Omental fat pad (tissue), 4 donors: Measurements from ENCODE around the gene IFI16. TPM values are rescaled to one million over a fixed set of nuclear protein-coding genes. Genes with fewer than 3 reads are reported as not detected.

Source experiments
- ATAC-seq: fragments of 150-250 bp; one replicate; pipeline ENCODE4 v1.9.1; 2016; ENCODE audit warnings: mild to moderate bottlenecking, moderate library complexity; ENCODE audit not compliant: low FRiP score
- DNase-seq: peaks from one replicate; pipeline ENCODE4 v3.0.0-alpha.2; 2019; ENCODE audit warnings: low spot score
- CTCF ChIP-seq, 3 donors: fragments of 450-650 bp; IDR thresholded peaks; one replicate each; pipeline ENCODE4 v1.5.1; 2016 to 2017; ENCODE audit warnings: antibody characterized with exemption in 3 of 3, mild to moderate bottlenecking in 3 of 3, moderate library complexity in 2 of 3
- total RNA-seq, 4 donors: library from RNA; depleted of rRNA; stranded (reverse); fragments of >200 nt; gene quantifications; one replicate each; pipeline ENCODE4 v1.1.0, GENCODE V29; 2016

Gene IFI16
- total RNA-seq, 4 donors from 2014 or later: 94.5 to 304 (median 131) TPM

DNA sequence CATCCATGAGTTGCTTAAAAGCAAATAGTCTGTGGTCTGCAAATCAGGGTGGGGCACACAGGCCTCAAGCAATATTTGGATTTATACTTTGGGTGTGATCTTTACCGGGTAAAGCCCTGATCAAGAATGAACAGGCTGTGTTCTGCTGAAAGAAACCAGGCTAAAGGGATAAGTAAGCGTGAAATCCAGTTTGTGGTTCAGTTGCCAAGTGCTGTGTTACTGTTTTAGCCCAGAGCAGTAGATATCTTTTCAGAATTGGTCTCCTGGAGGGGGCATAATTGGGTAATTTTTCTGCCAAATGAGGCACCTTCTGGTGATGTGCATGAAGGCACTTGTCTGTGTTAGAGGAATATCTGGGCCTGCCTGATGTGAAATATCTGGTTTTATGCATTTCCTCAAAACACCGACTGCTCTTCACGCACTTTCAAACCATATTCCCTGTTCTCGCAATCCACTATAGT is 45.5 kb downstream of the IFI16 start:
- no peak for ATAC-seq
- TF ChIP-seq CTCF (IDR thresholded peaks at IDR 0.05): no peak
- DNase-seq: no peak

GRCh38 chr1:159056069-159056698 is 46.5 kb downstream of the IFI16 start:
- ATAC-seq (no peak), DNase-seq (no peak)
- no peak for TF ChIP-seq CTCF (IDR thresholded peaks at IDR 0.05)

GRCh38 chr1:159058751-159059150 is 49.0 kb downstream of the IFI16 start:
- TF ChIP-seq CTCF (IDR thresholded peaks at IDR 0.05): no peak
- DNase-seq (no peak), ATAC-seq (no peak)

GRCh38 chr1:159065106-159065505 is 55.4 kb downstream of the IFI16 start:
- TF ChIP-seq CTCF (IDR thresholded peaks at IDR 0.05): no peak
- ATAC-seq (no peak), DNase-seq (no peak)

DNA sequence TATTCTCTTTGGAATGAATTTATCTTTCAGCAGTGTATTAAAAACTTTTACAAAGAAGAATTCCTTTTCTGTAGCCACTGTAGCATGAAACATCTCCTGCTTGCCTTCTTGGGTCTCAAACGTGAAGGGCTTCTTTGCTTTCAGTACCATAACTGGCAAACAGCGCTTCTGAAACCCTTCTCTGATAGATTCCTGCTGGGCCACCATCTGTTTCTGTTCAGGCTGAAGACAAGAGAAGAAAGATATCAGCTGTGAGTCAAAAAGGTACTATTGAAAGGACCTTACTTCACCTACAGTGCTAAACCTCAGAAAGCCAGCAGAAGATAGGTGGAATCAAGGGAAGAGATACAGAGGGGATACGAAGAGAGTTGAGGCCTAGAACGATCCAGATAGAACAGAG is 56.4 kb downstream of the IFI16 start:
- ATAC-seq: no peak

GRCh38 chr1:159067699-159068621 is 58.3 kb downstream of the IFI16 start:
- no peak for TF ChIP-seq CTCF (IDR thresholded peaks at IDR 0.05)
- no peak for ATAC-seq

More for the DNA sequence above, 56.4 kb downstream of the IFI16 start:
- TF ChIP-seq CTCF (IDR thresholded peaks at IDR 0.05): no peak
- DNase-seq: no peak

More at GRCh38 chr1:159067699-159068621, 58.3 kb downstream of the IFI16 start:
- DNase-seq: no peak
